AG09309 (cell line): Measurements from ENCODE around the gene ARHGEF12.

Experiments used
- DNase-seq: peaks from one replicate; pipeline ENCODE4 v3.0.0-alpha.2; 2010; ENCODE audit warnings: low read depth
- H3K4me3 ChIP-seq: 2 replicates; pipeline ENCODE4 v1.5.1; 2011; ENCODE audit warnings: mild to moderate bottlenecking, low read depth, low read length, moderate library complexity; ENCODE audit not compliant: control insufficient read depth
- TF ChIP-seq, protein P1 (sequence below): IDR thresholded peaks from 2 replicates; pipeline ENCODE4 v1.5.1; 2011; ENCODE audit warnings: mild to moderate bottlenecking, low read depth, low read length, inconsistent platforms; ENCODE audit not compliant: insufficient read depth, control insufficient read depth; ENCODE audit errors: missing control alignments

ARHGEF12 gene

DNA sequence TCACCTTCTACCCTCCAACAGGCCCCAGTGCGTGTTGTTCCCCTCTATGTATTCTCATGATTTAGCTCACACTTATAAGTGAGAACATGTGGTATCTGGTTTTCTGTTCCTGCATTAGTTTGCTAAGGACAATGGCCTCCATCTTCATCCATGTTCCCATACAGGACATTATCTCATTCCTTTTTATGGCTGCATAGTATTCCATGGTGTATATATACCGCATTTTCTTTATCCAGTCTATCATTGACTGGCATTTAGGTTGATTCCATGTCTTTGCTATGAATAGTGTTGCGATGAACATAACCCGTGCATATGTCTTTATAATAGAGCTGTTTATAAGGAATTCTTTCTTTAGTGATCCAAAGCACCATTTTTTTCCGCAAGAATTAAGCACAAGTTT is 39.7 kb upstream of the ARHGEF12 start:
- TF ChIP-seq, protein P1, sequence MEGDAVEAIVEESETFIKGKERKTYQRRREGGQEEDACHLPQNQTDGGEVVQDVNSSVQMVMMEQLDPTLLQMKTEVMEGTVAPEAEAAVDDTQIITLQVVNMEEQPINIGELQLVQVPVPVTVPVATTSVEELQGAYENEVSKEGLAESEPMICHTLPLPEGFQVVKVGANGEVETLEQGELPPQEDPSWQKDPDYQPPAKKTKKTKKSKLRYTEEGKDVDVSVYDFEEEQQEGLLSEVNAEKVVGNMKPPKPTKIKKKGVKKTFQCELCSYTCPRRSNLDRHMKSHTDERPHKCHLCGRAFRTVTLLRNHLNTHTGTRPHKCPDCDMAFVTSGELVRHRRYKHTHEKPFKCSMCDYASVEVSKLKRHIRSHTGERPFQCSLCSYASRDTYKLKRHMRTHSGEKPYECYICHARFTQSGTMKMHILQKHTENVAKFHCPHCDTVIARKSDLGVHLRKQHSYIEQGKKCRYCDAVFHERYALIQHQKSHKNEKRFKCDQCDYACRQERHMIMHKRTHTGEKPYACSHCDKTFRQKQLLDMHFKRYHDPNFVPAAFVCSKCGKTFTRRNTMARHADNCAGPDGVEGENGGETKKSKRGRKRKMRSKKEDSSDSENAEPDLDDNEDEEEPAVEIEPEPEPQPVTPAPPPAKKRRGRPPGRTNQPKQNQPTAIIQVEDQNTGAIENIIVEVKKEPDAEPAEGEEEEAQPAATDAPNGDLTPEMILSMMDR, result no peak
- H3K4me3 ChIP-seq, result no peak overlapping the region
- no peak for DNase-seq

DNA sequence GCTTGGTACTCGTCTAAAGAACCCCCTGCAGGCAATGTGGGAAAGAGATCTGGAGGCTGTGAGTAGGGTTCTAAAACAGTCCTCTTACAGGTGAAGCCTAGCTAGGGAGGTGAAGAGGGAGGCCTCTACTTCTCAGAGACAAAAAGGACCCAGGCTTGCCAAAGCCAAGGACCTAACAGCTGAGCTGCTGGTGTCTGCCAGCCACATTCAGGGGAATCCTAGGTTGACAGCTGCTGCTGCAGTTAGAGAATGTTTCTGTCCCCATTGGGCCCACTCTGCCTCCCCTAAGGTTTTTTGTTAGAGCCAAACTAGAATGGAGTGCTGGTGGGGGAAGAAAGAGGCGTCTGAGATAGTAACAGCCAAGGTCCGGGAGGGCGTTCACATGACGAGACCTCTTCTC is 37.8 kb upstream of the ARHGEF12 start:
- TF ChIP-seq, protein P1, result no peak
- no peak for DNase-seq
- H3K4me3 ChIP-seq, result no peak overlapping the region

DNA sequence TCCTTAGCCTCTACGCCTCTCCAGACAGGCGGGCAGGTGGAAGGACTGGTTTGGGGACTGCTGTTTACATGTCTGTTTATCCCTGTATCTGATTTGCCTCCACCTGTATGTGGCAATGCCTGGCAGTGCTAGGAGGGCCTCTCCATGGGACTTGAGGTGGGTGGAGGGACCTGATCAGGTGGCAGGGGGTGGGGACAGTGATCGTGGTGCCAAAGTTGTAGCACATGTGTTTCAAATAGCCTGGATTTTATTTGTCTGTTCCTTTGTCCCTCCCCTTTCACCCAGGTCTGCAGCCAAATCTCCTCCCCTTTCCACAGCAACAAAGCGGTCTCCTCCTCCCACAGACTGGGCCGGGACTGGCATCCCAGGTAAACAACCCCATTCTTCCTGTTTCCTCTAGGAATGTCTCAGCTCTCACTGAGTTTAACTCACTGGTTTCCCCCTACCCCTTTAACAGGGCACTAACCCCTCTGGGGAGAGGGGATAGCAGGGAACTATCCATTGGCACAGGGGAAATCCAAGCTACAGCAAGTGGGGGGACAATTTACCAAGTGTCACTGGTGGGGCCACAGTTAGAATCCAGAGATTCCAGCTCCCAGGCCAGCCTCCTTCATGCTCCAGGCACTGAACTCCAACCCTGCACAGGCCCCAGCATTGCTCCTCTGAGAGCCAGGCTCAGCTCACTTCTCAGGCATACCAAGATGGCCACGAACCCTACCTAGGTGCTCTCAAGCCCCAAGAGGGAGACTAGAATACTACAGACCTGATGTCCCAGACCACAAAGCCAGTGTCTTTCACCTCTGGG is 34.0 kb upstream of the ARHGEF12 start:
- TF ChIP-seq, protein P1, result no peak
- no peak overlapping the region for H3K4me3 ChIP-seq
- no peak for DNase-seq

DNA sequence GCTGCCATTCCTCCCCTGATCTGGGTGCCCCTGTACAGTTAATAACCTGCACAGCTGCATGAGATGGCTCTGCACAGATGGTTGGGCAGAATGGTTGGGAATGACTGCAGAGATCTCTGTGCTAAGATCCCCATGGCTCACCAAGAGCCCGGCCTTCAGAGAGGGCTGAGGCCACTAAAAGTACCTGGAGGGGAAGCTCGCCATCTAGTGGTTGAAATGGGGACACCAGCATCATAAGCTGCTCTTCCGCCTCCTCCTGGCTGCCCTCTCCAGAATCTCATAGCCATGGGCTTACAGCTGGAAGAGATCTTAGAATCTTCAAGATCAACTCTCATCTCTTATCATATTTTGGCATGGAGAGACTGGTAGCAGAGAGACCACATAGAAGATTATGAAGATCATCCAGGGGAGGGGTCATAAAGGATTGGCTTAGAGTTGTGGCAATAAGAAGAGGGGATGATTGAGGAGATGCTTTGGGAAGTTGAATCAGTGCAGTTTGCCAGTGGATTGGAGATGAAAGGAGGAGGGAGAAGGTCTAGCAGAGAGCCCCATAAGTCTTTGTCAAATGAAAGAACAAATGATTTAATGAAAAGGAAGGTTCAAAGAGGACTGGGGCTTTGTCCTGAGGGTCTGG is 33.1 kb upstream of the ARHGEF12 start:
- peak; percentile 47 for DNase-seq
- TF ChIP-seq, protein P1, result peak; percentile 99
- H3K4me3 ChIP-seq, result no peak overlapping the region

DNA sequence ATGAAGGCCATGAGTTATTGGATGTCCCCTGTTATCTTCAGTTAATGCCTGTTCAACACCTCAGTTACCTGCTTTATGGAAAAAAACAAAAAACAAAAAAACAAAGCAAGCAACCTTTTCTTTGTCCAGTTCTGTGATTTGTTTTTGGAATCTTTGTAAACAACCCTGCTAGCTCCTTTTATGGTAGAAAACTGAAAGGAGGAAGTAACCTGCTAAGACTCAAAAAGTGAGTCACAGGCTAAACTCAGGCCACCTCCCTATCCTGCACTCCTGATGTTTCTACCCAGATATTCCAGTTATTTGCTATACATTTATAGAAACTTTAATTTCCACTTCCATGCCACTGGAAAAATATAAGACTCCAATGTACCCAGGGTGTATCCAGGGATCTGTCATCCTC is 31.7 kb upstream of the ARHGEF12 start:
- no peak for DNase-seq
- no peak overlapping the region for H3K4me3 ChIP-seq
- TF ChIP-seq, protein P1, result no peak

DNA sequence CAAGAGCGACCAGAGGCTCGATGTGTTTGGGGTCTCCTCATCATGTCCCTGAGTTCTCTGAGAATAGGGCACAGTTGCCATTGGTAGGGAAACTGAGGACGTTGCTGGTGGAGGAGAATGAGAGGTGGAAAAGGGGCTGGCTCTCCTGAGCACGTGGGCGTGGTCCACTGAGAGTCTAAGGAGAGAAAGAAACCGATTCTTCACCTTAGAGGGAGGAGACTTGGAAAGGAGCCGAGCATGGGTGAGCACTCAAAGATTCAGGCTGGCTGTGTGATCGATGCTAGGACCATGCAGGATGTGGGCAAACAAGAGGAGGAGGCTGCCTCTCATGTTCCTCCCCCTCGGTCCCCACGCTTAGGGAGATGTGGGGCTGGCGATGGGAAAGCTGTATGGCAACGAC is 30.9 kb upstream of the ARHGEF12 start:
- no peak overlapping the region for H3K4me3 ChIP-seq
- TF ChIP-seq, protein P1, result no peak
- DNase-seq, result no peak
